GM06990 (cell line): ENCODE measurements around the gene EIF4E2.

Experiments used
- DNase-seq: peaks from one replicate; pipeline ENCODE4 v3.0.0-alpha.2; 2011; ENCODE audit not compliant: insufficient read length; ENCODE audit errors: extremely low read depth
- H3K27me3 ChIP-seq: replicated peaks from 2 replicates; pipeline ENCODE4 v1.6.0; 2011; ENCODE audit warnings: low read length; ENCODE audit not compliant: control insufficient read depth, insufficient read depth
- H3K36me3 ChIP-seq: 2 replicates; pipeline ENCODE4 v1.5.1; 2011; ENCODE audit warnings: low read length; ENCODE audit not compliant: control insufficient read depth, insufficient read depth
- H3K4me3 ChIP-seq: replicated peaks from 2 replicates; pipeline ENCODE4 v1.5.1; 2011; ENCODE audit warnings: low read depth, mild to moderate bottlenecking, control low read depth, low read length
- TF ChIP-seq, protein P1 (sequence below): IDR thresholded peaks from 2 replicates; pipeline ENCODE4 v1.5.1; 2011; ENCODE audit warnings: low read length, control low read depth, mild to moderate bottlenecking, inconsistent platforms; ENCODE audit not compliant: insufficient read depth, poor library complexity, severe bottlenecking

EIF4E2 gene

DNA sequence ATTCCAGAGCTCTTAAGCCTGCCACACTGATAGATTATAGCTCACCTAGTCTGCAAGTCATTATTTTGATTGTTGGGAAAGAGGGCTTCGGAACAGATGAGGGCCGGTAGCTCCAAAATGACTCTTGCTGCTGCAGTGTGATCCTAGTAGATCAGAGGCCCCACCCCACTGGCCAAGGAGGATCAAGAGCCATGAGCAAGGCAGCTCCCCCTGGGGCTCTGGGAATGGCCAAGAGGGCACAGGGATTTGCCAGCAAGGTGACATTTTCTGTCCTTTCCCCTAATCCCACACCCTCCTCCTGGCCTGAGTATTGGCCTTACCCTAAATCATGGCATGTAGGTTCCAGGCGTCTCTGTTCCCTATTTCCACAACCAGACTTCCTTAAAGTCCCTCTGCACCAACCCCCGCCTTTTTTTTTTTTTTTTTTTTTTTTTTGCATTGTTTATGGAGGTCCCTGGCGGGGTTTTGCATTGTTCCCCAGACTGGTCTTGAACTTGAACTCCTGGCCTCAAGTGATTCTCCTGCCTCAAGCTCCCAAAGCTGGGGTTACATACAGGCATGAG is 36.5 kb downstream of the EIF4E2 start:
- H3K27me3 ChIP-seq: no peaks in the 10 kb centered on the region
- no peaks in the 10 kb centered on the region for H3K36me3 ChIP-seq
- DNase-seq: no peak
- TF ChIP-seq, protein P1, sequence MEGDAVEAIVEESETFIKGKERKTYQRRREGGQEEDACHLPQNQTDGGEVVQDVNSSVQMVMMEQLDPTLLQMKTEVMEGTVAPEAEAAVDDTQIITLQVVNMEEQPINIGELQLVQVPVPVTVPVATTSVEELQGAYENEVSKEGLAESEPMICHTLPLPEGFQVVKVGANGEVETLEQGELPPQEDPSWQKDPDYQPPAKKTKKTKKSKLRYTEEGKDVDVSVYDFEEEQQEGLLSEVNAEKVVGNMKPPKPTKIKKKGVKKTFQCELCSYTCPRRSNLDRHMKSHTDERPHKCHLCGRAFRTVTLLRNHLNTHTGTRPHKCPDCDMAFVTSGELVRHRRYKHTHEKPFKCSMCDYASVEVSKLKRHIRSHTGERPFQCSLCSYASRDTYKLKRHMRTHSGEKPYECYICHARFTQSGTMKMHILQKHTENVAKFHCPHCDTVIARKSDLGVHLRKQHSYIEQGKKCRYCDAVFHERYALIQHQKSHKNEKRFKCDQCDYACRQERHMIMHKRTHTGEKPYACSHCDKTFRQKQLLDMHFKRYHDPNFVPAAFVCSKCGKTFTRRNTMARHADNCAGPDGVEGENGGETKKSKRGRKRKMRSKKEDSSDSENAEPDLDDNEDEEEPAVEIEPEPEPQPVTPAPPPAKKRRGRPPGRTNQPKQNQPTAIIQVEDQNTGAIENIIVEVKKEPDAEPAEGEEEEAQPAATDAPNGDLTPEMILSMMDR: no peak
- no peak overlapping the region for H3K4me3 ChIP-seq

DNA sequence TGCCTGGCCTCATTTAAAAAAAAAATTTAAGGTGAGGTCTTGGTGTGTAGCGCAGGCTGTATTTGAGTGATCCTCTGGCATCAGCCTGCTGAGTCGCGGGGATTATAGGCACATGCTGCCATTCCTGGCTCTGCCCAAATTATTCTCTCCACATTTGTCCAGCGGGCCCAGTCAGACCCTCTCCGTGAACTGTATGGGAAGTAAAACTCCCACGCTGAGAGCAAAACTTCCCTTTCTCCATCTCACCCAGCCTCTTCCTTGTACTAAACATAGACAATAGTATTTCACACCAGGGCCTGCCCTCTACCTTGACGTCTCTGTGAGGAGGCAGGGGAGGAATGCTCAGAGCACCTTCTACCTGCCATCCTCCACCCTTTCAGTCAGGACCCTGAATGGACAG is 37.0 kb downstream of the EIF4E2 start:
- no peaks in the 10 kb centered on the region for H3K27me3 ChIP-seq
- no peaks in the 10 kb centered on the region for H3K36me3 ChIP-seq
- no peak overlapping the region for H3K4me3 ChIP-seq
- no peak for DNase-seq
- TF ChIP-seq, protein P1: no peak

DNA sequence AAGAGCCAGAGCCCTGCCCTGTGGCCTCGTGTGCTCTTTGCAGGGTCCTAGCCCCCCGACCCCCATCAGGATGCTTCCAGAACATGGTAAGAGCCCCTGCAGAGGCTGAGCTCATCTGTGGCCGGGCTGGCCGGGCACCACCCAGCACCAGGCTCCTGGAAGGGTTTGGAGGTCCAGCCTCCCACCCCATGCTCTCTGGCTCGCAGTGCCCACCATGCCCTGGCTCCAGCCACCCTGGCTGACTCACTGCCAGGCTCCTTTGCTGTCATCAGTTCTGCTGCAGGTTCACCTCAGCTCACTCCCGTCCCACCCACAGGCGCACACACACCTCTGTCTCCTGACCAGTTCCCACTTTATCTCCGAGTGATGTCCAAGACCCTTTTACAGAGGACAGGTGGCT is 37.5 kb downstream of the EIF4E2 start:
- no peak for DNase-seq
- TF ChIP-seq, protein P1: no peak
- Histone ChIP-seq H3K4me3 (no peak overlapping the region), H3K27me3 (no peaks in the 10 kb centered on the region), H3K36me3 (no peaks in the 10 kb centered on the region)

DNA sequence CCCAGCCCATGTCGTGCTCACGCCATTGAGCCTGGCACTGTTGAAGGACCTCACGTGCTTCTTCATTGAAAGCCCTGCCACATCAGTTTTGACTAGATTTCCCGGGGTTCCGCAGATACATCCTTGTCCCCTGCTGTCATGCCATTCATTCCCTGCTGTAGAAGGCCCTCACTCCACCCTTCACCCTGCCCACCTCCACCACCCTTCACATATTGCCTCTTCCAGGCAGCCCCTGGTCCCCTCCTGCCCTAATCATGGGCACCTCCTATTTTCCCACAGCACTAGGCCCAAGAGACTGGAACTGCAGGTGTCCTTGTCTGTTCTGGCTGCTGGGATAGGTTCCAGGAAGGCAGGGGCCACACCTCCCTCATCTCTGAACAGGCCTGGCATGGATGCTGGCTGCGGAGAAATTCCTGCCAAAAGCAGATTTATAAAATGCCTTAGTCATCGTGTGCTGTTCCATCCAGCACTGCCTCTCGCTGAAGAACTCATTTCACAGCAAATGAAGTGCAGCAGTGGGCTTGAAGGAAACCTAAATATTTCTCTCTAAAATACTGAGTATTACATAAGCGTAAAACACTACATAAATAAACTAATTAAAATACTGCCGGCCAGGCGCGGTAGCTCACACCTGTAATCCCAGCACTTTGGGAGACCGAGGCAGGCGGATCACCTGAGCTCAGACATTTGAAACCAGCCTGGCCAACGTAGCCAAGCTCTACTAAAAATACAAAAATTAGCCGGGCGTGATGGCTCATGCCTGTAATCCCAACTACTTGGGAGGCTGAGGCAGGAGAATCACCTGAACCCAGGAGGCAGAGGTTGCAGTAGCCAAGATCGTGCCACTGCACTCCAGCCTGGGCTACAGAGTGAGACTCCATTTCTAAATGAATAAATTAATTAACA is 38.4 kb downstream of the EIF4E2 start:
- Histone ChIP-seq H3K36me3 (no peaks in the 10 kb centered on the region), H3K27me3 (no peaks in the 10 kb centered on the region), H3K4me3 (no peak overlapping the region)
- TF ChIP-seq, protein P1: no peak
- no peak for DNase-seq

DNA sequence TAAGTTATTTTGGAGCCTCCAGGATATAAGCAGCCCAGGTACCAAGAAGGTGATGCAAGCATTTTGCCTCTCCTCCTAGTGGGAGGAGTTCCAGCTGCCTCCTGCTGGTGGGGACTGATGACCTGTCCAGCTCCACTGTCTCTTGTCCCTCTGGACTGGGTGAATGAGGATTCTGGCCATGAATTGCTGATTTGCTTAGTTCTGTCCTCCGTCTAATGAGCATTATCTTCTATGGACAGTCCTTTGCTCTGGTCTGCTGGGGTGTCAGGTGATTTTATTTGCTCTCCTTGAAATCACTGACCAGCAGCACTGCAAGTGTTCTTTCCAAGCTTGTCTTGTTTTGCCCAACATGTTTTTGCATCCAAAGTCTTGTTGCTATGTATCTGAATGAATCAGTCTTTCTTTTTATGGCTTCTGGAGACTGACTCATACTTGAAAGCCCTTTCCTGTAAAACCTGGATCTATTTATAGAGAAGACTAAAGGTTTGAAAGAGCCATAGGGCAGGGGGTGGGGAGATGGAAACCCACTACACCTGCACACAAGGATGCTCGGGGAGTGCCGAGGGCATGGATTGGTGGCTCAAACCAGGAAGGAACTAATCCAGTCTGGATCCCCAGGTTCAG is 42.4 kb downstream of the EIF4E2 start:
- no peak overlapping the region for H3K4me3 ChIP-seq
- no peaks in the 10 kb centered on the region for H3K27me3 ChIP-seq
- TF ChIP-seq, protein P1: no peak
- DNase-seq: no peak
- H3K36me3 ChIP-seq: no peaks in the 10 kb centered on the region
